Uterus (tissue), 4 donors: Measurements from ENCODE around the gene TOP3A. TPM values are rescaled to one million over a fixed set of nuclear protein-coding genes. Genes with fewer than 3 reads are reported as not detected.
"Not testable (repeated sequence)": the region's sequence is repeated elsewhere in the genome, so short reads cannot be mapped to it uniquely, and the experiment has no call there.

Experiments
- DNase-seq, 2 donors: peaks; one replicate each; pipeline ENCODE4 v3.0.0-alpha.2; 2019 to 2020
- H3K27ac ChIP-seq, 2 donors: fragments of 200-600 bp; sonication (generic); 1 replicate in 1 of 2; 2 replicates in 1 of 2; pipeline ENCODE4 v1.5.1; 2016 to 2018
- H3K27me3 ChIP-seq, 2 donors: fragments of 200-600 bp; sonication (generic); one replicate each; pipeline ENCODE4 v1.5.1; 2018 to 2019; ENCODE audit warnings: control low read depth in 1 of 2
- H3K36me3 ChIP-seq, 2 donors: fragments of 200-600 bp; sonication (generic); one replicate each; pipeline ENCODE4 v1.5.1; 2019; ENCODE audit warnings: control low read depth in 1 of 2
- H3K4me1 ChIP-seq, 2 donors: fragments of 200-600 bp; sonication (generic); one replicate each; pipeline ENCODE4 v1.5.1; 2018 to 2019; ENCODE audit warnings: control low read depth in 1 of 2
- H3K4me3 ChIP-seq, 2 donors: fragments of 200-600 bp; sonication (generic); 1 replicate in 1 of 2; 2 replicates in 1 of 2; pipeline ENCODE4 v1.5.1; 2018 to 2019; ENCODE audit warnings: mild to moderate bottlenecking in 1 of 2
- H3K9me3 ChIP-seq, 2 donors: fragments of 200-600 bp; sonication (generic); one replicate each; pipeline ENCODE4 v1.5.1; 2019; ENCODE audit warnings: control low read depth in 1 of 2
- CTCF ChIP-seq, 4 experiments: fragments of 200-600 bp in 2 of 4; fragments of 450-650 bp in 2 of 4; sonication (generic) in 2 of 4; IDR thresholded peaks; one replicate each; pipeline ENCODE4 v1.5.1; 2016 to 2019; ENCODE audit warnings: antibody characterized with exemption in 4 of 4, mild to moderate bottlenecking in 2 of 4, moderate library complexity in 1 of 4
- POLR2A ChIP-seq, 2 donors: fragments of 450-650 bp; IDR thresholded peaks; one replicate each; pipeline ENCODE4 v1.6.1; 2016; ENCODE audit warnings: antibody characterized with exemption in 2 of 2, mild to moderate bottlenecking in 1 of 2, moderate library complexity in 1 of 2
- intact Hi-C: fragments of 100-400 bp; cut with DNase I; formaldehyde crosslinking; loops from one replicate; pipeline ENCODE4 v1.15.1; 2023; ENCODE audit warnings: low total_unique reads
- total RNA-seq, 4 donors: library from RNA; depleted of rRNA in 3 of 4; stranded (reverse); fragments of >200 nt in 3 of 4; gene quantifications; one replicate each; pipeline versions ENCODE4 v1.1.0 to v1.2.4, GENCODE V29; 2014 to 2023
- donor health status: DM: yes; HTN: yes; CAD: no.

TOP3A gene
- total RNA-seq, 4 donors from 2014 or later = 28.9 to 89.7 (median 63.4) TPM

- Histone ChIP-seq H3K36me3 (no peaks in the 10 kb centered on the region), H3K9me3 (no peaks in the 10 kb centered on the region), H3K27ac (no peak overlapping the region), H3K4me1 (no peaks in the 10 kb centered on the region), H3K27me3 (no peaks in the 10 kb centered on the region), H3K4me3 (no peak overlapping the region)
- DNase-seq = no peak
- no peak for TF ChIP-seq POLR2A (IDR thresholded peaks at IDR 0.05)
- TF ChIP-seq CTCF (IDR thresholded peaks at IDR 0.05) = no peak
- intact Hi-C loops = no loop called here
These were observed 5.6 kb downstream of the TOP3A start for GRCh38 chr17:18309202-18309601.

- H3K9me3 ChIP-seq, H3K27me3 ChIP-seq, intact Hi-C loops, H3K27ac ChIP-seq, H3K36me3 ChIP-seq, H3K4me3 ChIP-seq, DNase-seq, H3K4me1 ChIP-seq: not testable (repeated sequence)
These were observed 11.6 kb downstream of the TOP3A start for GRCh38 chr17:18303206-18303605.

GRCh38 chr17:18300725-18301480 lies 13.9 kb downstream of the TOP3A start:
- Histone ChIP-seq H3K27ac (no peak overlapping the region), H3K4me3 (no peak overlapping the region), H3K27me3 (no peaks in the 10 kb centered on the region), H3K36me3 (no peaks in the 10 kb centered on the region), H3K9me3 (no peaks in the 10 kb centered on the region), H3K4me1 (no peaks in the 10 kb centered on the region)
- intact Hi-C loops = no loop called here
- TF ChIP-seq POLR2A (IDR thresholded peaks at IDR 0.05) (no peak), CTCF (IDR thresholded peaks at IDR 0.05) (no peak)
- DNase-seq = no peak

- DNase-seq, H3K4me1 ChIP-seq, H3K9me3 ChIP-seq, H3K27me3 ChIP-seq, intact Hi-C loops, H3K4me3 ChIP-seq, H3K27ac ChIP-seq, H3K36me3 ChIP-seq: not testable (repeated sequence)
These were observed 16.7 kb downstream of the TOP3A start for GRCh38 chr17:18298061-18298460.

- Histone ChIP-seq H3K27ac (no peak overlapping the region), H3K4me1 (no peaks in the 10 kb centered on the region), H3K4me3 (no peak overlapping the region), H3K27me3 (no peaks in the 10 kb centered on the region), H3K9me3 (no peaks in the 10 kb centered on the region), H3K36me3 (no peaks in the 10 kb centered on the region)
- no peak for DNase-seq
- intact Hi-C loops = no loop called here
- no peak for TF ChIP-seq POLR2A (IDR thresholded peaks at IDR 0.05)
- TF ChIP-seq CTCF (IDR thresholded peaks at IDR 0.05) = no peak
These were observed 22.9 kb downstream of the TOP3A start for GRCh38 chr17:18291718-18292540.

GRCh38 chr17:18285296-18285695 lies 29.5 kb downstream of the TOP3A start:
- TF ChIP-seq POLR2A (IDR thresholded peaks at IDR 0.05) (no peak), CTCF (IDR thresholded peaks at IDR 0.05) (no peak)
- no peak for DNase-seq
- no peaks in the 10 kb centered on the region for H3K4me1 ChIP-seq
- intact Hi-C loops = no loop called here
- H3K27me3 ChIP-seq = no peaks in the 10 kb centered on the region
- no peaks in the 10 kb centered on the region for H3K36me3 ChIP-seq
- H3K4me3 ChIP-seq = no peak overlapping the region
- H3K27ac ChIP-seq = no peak overlapping the region
- H3K9me3 ChIP-seq = no peaks in the 10 kb centered on the region
